Esophagus (tissue), 2 donors: Measurements from ENCODE around the gene ZP3. TPM values are rescaled to one million over a fixed set of nuclear protein-coding genes. Genes with fewer than 3 reads are reported as not detected.
"Not testable (repeated sequence)": the region's sequence is repeated elsewhere in the genome, so short reads cannot be mapped to it uniquely, and the experiment has no call there.

Source experiments
- H3K27ac ChIP-seq, 2 donors: one replicate each; pipeline ENCODE4 v1.5.1; 2013; ENCODE audit warnings: low read depth in 2 of 2, mild to moderate bottlenecking in 2 of 2, inconsistent platforms in 1 of 2, low read length in 1 of 2, moderate library complexity in 1 of 2
- H3K27me3 ChIP-seq, 2 donors: one replicate each; pipeline ENCODE4 v1.6.1; 2013; ENCODE audit warnings: low read length in 2 of 2, control low read depth in 1 of 2, mild to moderate bottlenecking in 1 of 2; ENCODE audit not compliant: insufficient read depth in 2 of 2, control insufficient read depth in 1 of 2
- H3K36me3 ChIP-seq, 2 donors: one replicate each; pipeline ENCODE4 v1.6.1; 2013; ENCODE audit warnings: low read length in 1 of 2; ENCODE audit not compliant: control insufficient read depth in 2 of 2, insufficient read depth in 2 of 2
- H3K4me1 ChIP-seq, 2 donors: one replicate each; pipeline ENCODE4 v1.6.1; 2013; ENCODE audit warnings: low read length in 1 of 2; ENCODE audit not compliant: control insufficient read depth in 2 of 2, insufficient read depth in 2 of 2
- H3K4me3 ChIP-seq, 2 donors: one replicate each; pipeline ENCODE4 v1.5.1; 2013; ENCODE audit warnings: low read length in 2 of 2, mild to moderate bottlenecking in 2 of 2, low read depth in 1 of 2, moderate library complexity in 1 of 2
- H3K9me3 ChIP-seq, 2 donors: one replicate each; pipeline ENCODE4 v1.6.1; 2013; ENCODE audit warnings: mild to moderate bottlenecking in 2 of 2, low read depth in 1 of 2, low read length in 1 of 2, moderate library complexity in 1 of 2; ENCODE audit not compliant: control insufficient read depth in 2 of 2, insufficient read depth in 1 of 2
- WGBS, 2 donors: extraction: QIAGEN DNeasy Blood & Tissue Kit; methylation state at CpG; one replicate each; pipeline ENCODE4 v1.1.7; 2013; 5-methylcytosine and 5-hydroxymethylcytosine counted together
- polyA plus RNA-seq, 2 donors: library from polyadenylated mRNA; stranded (reverse); fragments of 200-250 nt; gene quantifications; one replicate each; pipeline ENCODE4 v1.2.3, GENCODE V29; 2013
- donor health status: healthy with polysubstance abuse.
- donor health status: Bipolar disorder and iron deficiency.

ZP3 gene
- polyA plus RNA-seq, 2 donors: 4.3 to 6.9 TPM

GRCh38 chr7:76392531-76393115 is 32.1 kb upstream of the ZP3 start:
- 33 to 38% methylated on average over 12 of the region's 12 CpGs for WGBS, 2 donors
- Histone ChIP-seq H3K27me3 (no peaks in the 10 kb centered on the region), H3K27ac (peak overlapping the region; percentile 84 to 87), H3K9me3 (no peaks in the 10 kb centered on the region), H3K4me1 (peaks cover 0 to 5% of the 10 kb centered on the region in 2 donors), H3K4me3 (peak overlapping the region; percentile 43 to 60), H3K36me3 (no peaks in the 10 kb centered on the region)

DNA sequence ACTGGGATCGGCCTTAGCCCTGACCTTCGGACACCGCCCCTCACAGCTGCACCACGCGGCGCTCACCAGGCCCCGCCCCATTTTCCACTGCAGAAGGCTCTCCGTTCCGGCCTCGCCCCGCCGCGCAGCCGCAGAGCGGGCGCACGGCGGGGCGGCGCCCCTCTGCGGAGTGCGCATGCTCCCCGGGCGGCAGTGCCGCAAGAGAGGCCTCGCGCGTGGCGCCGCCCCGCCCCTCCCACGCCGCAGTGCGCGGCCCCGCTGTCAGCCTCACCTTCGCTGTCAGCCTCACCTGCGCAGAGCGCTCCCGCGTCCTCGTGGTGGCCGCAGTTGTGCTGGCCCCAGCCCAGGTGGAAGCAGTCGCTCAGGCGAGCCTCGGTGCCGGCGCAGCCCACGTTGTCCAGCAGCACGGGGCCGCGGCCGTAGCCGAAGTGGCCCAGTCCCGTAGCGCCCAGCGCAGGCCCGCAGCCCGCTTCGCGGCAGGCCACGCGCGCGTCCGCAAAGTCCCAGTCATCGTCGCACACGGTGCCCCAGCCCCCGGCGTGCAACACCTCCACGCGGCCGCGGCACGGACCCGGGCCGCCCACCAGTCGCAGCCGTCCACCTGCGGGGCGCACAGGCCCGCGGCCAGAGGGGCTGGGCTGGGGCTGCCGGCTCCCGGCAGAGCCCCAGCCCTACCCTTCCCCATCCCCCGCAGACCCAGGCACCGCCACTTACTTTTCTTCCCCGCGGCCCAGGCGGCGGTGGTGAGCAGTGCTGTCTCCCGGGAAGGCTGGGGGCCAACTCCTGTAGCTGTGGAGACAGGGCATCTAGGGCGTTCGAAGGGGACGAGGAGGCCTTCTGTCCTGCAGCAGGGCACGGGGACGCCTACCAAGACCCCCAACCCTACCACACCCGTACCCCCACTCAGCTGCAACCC is 31.4 kb upstream of the ZP3 start:
- Histone ChIP-seq H3K4me3 (peak overlapping the region; percentile 60 to 81), H3K9me3 (no peaks in the 10 kb centered on the region), H3K27ac (peak overlapping the region; percentile 84 to 87), H3K4me1 (peaks cover 0 to 7% of the 10 kb centered on the region in 2 donors), H3K27me3 (no peaks in the 10 kb centered on the region), H3K36me3 (no peaks in the 10 kb centered on the region)
- WGBS, 2 donors: 3% methylated on average over 82 to 99 of the region's 99 CpGs

- 90 to 93% methylated on average over 9 of the region's 9 CpGs for WGBS, 2 donors
- no peaks in the 10 kb centered on the region for H3K36me3 ChIP-seq
- no peak overlapping the region for H3K4me3 ChIP-seq
- H3K27ac ChIP-seq: no peak overlapping the region
- H3K27me3 ChIP-seq: no peaks in the 10 kb centered on the region
- peaks cover 0 to 7% of the 10 kb centered on the region in 2 donors for H3K4me1 ChIP-seq
- no peaks in the 10 kb centered on the region for H3K9me3 ChIP-seq
Measured at GRCh38 chr7:76394957-76395356, 29.8 kb upstream of the ZP3 start.

GRCh38 chr7:76395605-76395964 is 29.2 kb upstream of the ZP3 start:
- H3K27ac ChIP-seq, H3K27me3 ChIP-seq, H3K9me3 ChIP-seq, H3K36me3 ChIP-seq, H3K4me3 ChIP-seq, H3K4me1 ChIP-seq: not testable (repeated sequence)
- WGBS, 2 donors: 85 to 90% methylated on average over 11 of the region's 11 CpGs

GRCh38 chr7:76395965-76396726 is 28.6 kb upstream of the ZP3 start:
- H3K9me3 ChIP-seq: no peaks in the 10 kb centered on the region
- H3K27ac ChIP-seq: no peak overlapping the region
- H3K4me1 ChIP-seq: peaks cover 0 to 7% of the 10 kb centered on the region in 2 donors
- WGBS, 2 donors: 68 to 70% methylated on average over 13 of the region's 13 CpGs
- no peaks in the 10 kb centered on the region for H3K27me3 ChIP-seq
- peaks cover 0 to 3% of the 10 kb centered on the region in 2 donors for H3K36me3 ChIP-seq
- no peak overlapping the region for H3K4me3 ChIP-seq

DNA sequence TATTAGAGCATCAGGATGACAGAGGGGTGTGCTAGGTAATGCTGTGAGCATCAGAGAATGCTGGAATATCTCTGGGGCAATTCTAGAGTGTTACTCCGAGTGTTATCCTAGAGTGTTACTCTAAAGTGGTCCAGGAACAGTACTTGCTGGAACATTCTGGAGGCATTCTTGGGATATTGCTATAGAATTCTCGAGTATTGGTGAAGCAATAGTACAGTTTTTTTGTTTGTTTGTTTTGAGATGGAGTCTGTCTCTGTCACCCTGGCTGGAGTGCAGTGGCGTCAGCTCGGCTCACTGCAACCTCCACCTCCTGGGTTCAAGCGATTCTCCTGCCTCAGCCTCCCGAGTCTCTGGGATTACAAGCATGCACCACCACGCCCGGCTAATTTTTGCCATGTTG is 27.9 kb upstream of the ZP3 start:
- Histone ChIP-seq H3K9me3 (no peaks in the 10 kb centered on the region), H3K4me1 (peaks cover 0 to 7% of the 10 kb centered on the region in 2 donors), H3K36me3 (peaks cover 0 to 3% of the 10 kb centered on the region in 2 donors), H3K27ac (no peak overlapping the region), H3K27me3 (no peaks in the 10 kb centered on the region), H3K4me3 (peak overlapping the region in 1 of 2 donors; percentile 52)
- WGBS, 2 donors: 53 to 63% methylated on average over 8 of the region's 8 CpGs

DNA sequence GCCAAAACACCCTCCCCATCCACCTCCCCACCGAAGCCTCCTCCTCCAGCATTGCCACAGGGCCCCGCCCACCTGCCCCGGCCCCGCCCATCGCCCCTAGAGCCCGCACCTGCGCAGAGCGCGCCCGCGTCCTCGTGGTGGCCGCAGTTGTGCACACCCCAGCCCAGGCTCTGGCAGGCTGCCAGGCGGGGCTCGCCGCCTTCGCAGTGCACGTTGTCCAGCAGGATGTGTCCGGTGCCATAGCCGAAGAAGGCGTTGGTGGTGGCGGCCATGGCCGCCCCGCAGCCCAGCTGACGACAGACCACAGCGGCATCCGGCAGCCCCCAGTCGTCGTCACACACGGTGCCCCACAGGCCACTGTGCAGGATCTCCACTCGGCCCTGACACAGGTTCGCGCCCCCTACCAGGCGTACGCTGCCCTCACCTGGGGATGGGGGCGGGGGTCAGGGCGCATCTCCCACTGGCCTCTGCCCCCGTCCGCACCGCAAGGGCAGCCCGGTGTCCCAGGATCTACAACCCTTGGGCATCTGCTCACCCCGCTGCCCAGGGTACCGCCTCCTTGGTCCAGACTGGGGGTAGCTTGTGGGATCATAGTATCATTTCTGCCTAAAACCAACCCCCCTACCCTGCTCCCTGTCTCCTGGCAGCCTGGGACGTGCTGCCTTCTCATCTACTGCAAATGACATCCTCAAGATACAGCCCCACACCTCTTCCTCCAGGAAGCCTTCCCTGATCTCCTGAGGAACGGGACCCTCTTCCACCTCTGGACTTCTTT is 27.2 kb upstream of the ZP3 start:
- 13 to 17% methylated on average over 44 to 45 of the region's 45 CpGs for WGBS, 2 donors
- Histone ChIP-seq H3K9me3 (no peaks in the 10 kb centered on the region), H3K27me3 (no peaks in the 10 kb centered on the region), H3K4me3 (peak overlapping the region; percentile 52 to 53), H3K27ac (no peak overlapping the region), H3K4me1 (peaks cover 0 to 7% of the 10 kb centered on the region in 2 donors), H3K36me3 (peaks cover 0 to 3% of the 10 kb centered on the region in 2 donors)

- H3K27ac ChIP-seq: no peak overlapping the region
- no peaks in the 10 kb centered on the region for H3K27me3 ChIP-seq
- H3K4me3 ChIP-seq: no peak overlapping the region
- peaks cover 0 to 4% of the 10 kb centered on the region in 2 donors for H3K4me1 ChIP-seq
- H3K36me3 ChIP-seq: peaks cover 0 to 3% of the 10 kb centered on the region in 2 donors
- no peaks in the 10 kb centered on the region for H3K9me3 ChIP-seq
- 93 to 95% methylated on average over 23 of the region's 23 CpGs for WGBS, 2 donors
Measured at GRCh38 chr7:76400248-76400647, 24.5 kb upstream of the ZP3 start.

DNA sequence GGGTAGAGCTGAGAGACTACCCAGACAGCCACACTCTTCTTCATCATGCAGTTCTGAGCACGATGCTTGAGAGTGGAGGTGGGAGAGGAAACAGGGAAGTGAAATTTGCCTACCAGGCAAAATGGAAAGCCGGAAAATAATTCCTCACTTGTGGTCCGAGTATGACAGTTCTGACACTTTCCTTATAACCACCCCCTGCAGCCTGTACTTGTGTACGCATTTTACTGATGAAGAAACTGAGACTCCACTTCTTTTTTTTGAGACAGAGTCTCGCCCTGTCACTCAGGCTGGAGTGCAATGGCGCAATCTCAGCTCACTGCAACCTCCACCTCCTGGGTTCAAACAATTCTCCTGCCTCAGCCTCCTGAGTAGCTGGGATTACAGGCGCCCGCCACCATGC is 21.7 kb upstream of the ZP3 start:
- not testable (repeated sequence) for H3K27me3 ChIP-seq, H3K4me1 ChIP-seq, H3K9me3 ChIP-seq, H3K27ac ChIP-seq, H3K4me3 ChIP-seq, H3K36me3 ChIP-seq
- 77 to 86% methylated on average over 8 of the region's 8 CpGs for WGBS, 2 donors
